GM12878 (cell line): ENCODE results near the gene PDCD11. TPM values are rescaled to one million over a fixed set of nuclear protein-coding genes. Genes with fewer than 3 reads are reported as not detected.

Experiments
- ATAC-seq: fragments of 200-7000 bp; cut with Tn5 transposase; 3 replicates; pipeline ENCODE4 v1.9.1; 2020; ENCODE audit warnings: mild to moderate bottlenecking, moderate library complexity
- BruUV-seq: library from RNA; stranded (reverse); fragments of 400-500 nt; replicated peaks from 2 replicates; lab custom pipeline; 2021; lab: Mats Ljungman, UMichigan
- CTCF ChIA-PET: fragments of 300-600 bp; sonication (Branson Sonifier 250); formaldehyde crosslinking; extraction: SDS; loops from one replicate; lab custom pipeline; 2021; ENCODE audit warnings: inconsistent platforms; lab: Yijun Ruan, JAX
- POLR2A ChIA-PET: fragments of 350-600 bp; formaldehyde crosslinking; extraction: SDS; loops from one replicate; lab custom pipeline; 2021; ENCODE audit warnings: inconsistent platforms; lab: Charles Lee
- RAD21 ChIA-PET: fragments of 300-600 bp; sonication (Branson Sonifier 250); formaldehyde crosslinking; loops from one replicate; lab custom pipeline; 2023; ENCODE audit warnings: antibody characterized with exemption; ENCODE audit not compliant: unreplicated experiment; lab: Charles Lee
- SMC1A ChIA-PET: fragments of 300-600 bp; sonication (Branson Sonifier 250); formaldehyde crosslinking; loops from one replicate; lab custom pipeline; 2023; ENCODE audit not compliant: unreplicated experiment, uncharacterized antibody; lab: Charles Lee
- DNase-seq: peaks from one replicate; pipeline ENCODE4 v3.0.0-alpha.2; 2011; ENCODE audit warnings: low read depth, low spot score
- FAIRE-seq: peaks from 3 replicates; lab custom pipeline; 2011; peaks lifted over from hg19 to GRCh38; lab: Jason Lieb, UNC
- H2AFZ ChIP-seq: 2 replicates; pipeline ENCODE4 v1.6.0; 2011; ENCODE audit warnings: low read depth, low read length, control low read depth; ENCODE audit not compliant: control insufficient read depth
- H3K27ac ChIP-seq: 2 replicates; pipeline ENCODE4 v1.5.1; 2011; ENCODE audit warnings: control low read depth; ENCODE audit not compliant: control insufficient read depth, insufficient read depth
- H3K27me3 ChIP-seq, 2 experiments: replicated peaks in 1 of 2; 2 replicates each; pipeline versions ENCODE4 v1.6.0 to v1.6.1; 2011; ENCODE audit warnings: low read length in 1 of 2; ENCODE audit not compliant: control insufficient read depth in 2 of 2, insufficient read depth in 2 of 2
- H3K36me3 ChIP-seq, 2 experiments: 2 replicates each; pipeline ENCODE4 v1.5.1; 2011; ENCODE audit warnings: low read length in 1 of 2; ENCODE audit not compliant: control insufficient read depth in 2 of 2, insufficient read depth in 2 of 2
- H3K4me1 ChIP-seq: 2 replicates; pipeline ENCODE4 v1.6.1; 2011; ENCODE audit warnings: mild to moderate bottlenecking, low read length, moderate library complexity, mixed read lengths; ENCODE audit not compliant: control insufficient read depth, insufficient read depth
- H3K4me2 ChIP-seq: 2 replicates; pipeline ENCODE4 v1.6.0; 2011; ENCODE audit warnings: control low read depth; ENCODE audit not compliant: control insufficient read depth, insufficient read depth
- H3K4me3 ChIP-seq: fragments of 200-600 bp; sonication (generic); 2 replicates; pipeline ENCODE4 v1.5.1; 2016
- H3K79me2 ChIP-seq: 2 replicates; pipeline ENCODE4 v1.6.0; 2011; ENCODE audit warnings: low read length; ENCODE audit not compliant: control insufficient read depth, insufficient read depth
- H3K9ac ChIP-seq: 2 replicates; pipeline ENCODE4 v1.8.0; 2011; ENCODE audit warnings: low read length, control low read depth, mixed read lengths; ENCODE audit not compliant: control insufficient read depth, insufficient read depth
- H3K9me3 ChIP-seq: replicated peaks from 3 replicates; pipeline ENCODE4 v1.5.1; 2011; ENCODE audit warnings: mild to moderate bottlenecking, low read length; ENCODE audit not compliant: control insufficient read depth, insufficient read depth
- H4K20me1 ChIP-seq: 2 replicates; pipeline ENCODE4 v1.6.0; 2011; ENCODE audit not compliant: control insufficient read depth, insufficient read depth
- BMI1 ChIP-seq: fragments of 450-650 bp; IDR thresholded peaks from 2 replicates; pipeline ENCODE4 v1.6.1; 2016; ENCODE audit warnings: mild to moderate bottlenecking, moderate library complexity, borderline replicate concordance
- PBX3 ChIP-seq: IDR thresholded peaks from 2 replicates; pipeline ENCODE4 v1.6.1; 2011; ENCODE audit warnings: mild to moderate bottlenecking, low read depth, low read length, moderate library complexity; ENCODE audit not compliant: insufficient replicate concordance
- PKNOX1 ChIP-seq: fragments of 450-650 bp; IDR thresholded peaks from 2 replicates; pipeline ENCODE4 v1.6.1; 2016; ENCODE audit warnings: mild to moderate bottlenecking
- WGBS: methylation state at CpG from one replicate; pipeline ENCODE4 v1.1.6; 2016; ENCODE audit warnings: low lambda C conversion rate; ENCODE audit not compliant: insufficient replicate concordance, insufficient coverage; ENCODE audit errors: missing lambda C conversion rate; 5-methylcytosine and 5-hydroxymethylcytosine counted together
- in situ Hi-C: fragments of 300-500 bp; cut with MboI; formaldehyde crosslinking; loops from 9 replicates; pipeline ENCODE4 v1.14.3; 2018; ENCODE audit warnings: mixed read lengths
- intact Hi-C: fragments of 100-400 bp; cut with micrococcal nuclease; formaldehyde crosslinking; loops from one replicate; pipeline ENCODE4 v1.14.2; 2022; ENCODE audit not compliant: unreplicated experiment
- polyA plus RNA-seq, 11 experiments: library from polyadenylated mRNA; depleted of rRNA in 4 of 11; unstranded in 6 of 11; stranded (reverse) in 5 of 11; fragments of >200 nt; fragmentation: Nextera tagmentation in 4 of 11; fragmentation: Illumina TruSeq in 1 of 11; extraction: Ambion mirVana in 4 of 11; extraction: Trizol in 1 of 11; gene quantifications; 1 replicate in 1 of 11; 2 replicates in 10 of 11; pipeline versions ENCODE4 v1.2.1 to v1.2.3, GENCODE V29; 2011 to 2016; ENCODE audit warnings: inconsistent platforms in 2 of 11, missing spikeins in 2 of 11, low read depth in 1 of 11
- total RNA-seq, 4 experiments: library from RNA; depleted of rRNA in 3 of 4; stranded (reverse); fragments of >200 nt in 3 of 4; fragmentation: Illumina TruSeq in 1 of 4; extraction: Trizol in 1 of 4; gene quantifications; 2 replicates each; pipeline versions ENCODE4 v1.2.1 to v1.2.3, GENCODE V29; 2013 to 2021

Gene PDCD11
- total and polyA plus RNA-seq, 10 of the 15 experiments (the other 5 are each of a cell fraction or from before 2014, with no cell fraction given): 13.9 to 69.7 (median 44.8) TPM

DNA sequence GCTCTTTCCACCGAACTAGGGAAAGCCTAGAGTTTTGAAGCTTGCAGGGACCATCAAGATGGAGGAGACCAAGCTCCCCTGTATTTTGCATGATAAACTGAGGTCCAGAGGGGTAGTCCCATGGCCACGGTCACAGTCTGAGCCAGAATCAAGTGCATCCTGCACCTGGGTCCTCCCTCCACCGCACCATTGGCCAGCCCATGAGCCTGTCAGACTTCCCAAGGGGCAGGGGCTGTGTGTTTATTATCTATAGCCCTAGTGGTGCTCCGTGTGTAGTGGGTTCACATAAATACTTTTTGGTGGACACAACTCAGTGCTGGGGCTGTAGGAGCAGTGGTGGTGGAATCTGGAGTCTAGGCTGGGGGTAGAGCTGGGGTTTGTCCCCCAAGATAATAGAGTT lies 79.0 kb downstream of the PDCD11 start:
- RAD21 ChIA-PET: interaction anchor here (0.7 to 4.7 kb wide), 11 partner anchors 8 to 825 kb away, joined by 3 to 73 read pairs (median 3); partner anchors contain the start of genes CALHM1 and CALHM2
- no peak for FAIRE-seq

More for the DNA sequence above, 79.0 kb downstream of the PDCD11 start:
- ChIA-PET SMC1A (interaction anchor here (1.2 to 9.8 kb wide), 11 partner anchors 9 to 58 kb away, joined by 3 to 124 read pairs (median 10); partner anchors contain the start of genes CALHM1 and CALHM2), CTCF (interaction anchor here (0.7 to 10.6 kb wide), 18 partner anchors 9 to 407 kb away, joined by 3 to 195 read pairs (median 9); partner anchors contain the start of genes CALHM1, CALHM2, NEURL1 and NT5C2), POLR2A (interaction anchor here (0.5 to 3.8 kb wide), 6 partner anchors 10 to 294 kb away, joined by 5 to 35 read pairs (median 11); partner anchors contain the start of genes CALHM1 and CALHM2)
- 74% methylated on average over 4 of the region's 4 CpGs for WGBS
- H4K20me1 ChIP-seq: no peaks in the 10 kb centered on the region
- intact Hi-C loops (no loop called here), in situ Hi-C loops (loop anchor here (5.0 kb wide), 1 partner anchor 58 kb away; no protein-coding TSS in a partner anchor)
- BruUV-seq: no TSS peak
- no peak overlapping the region for H3K9ac ChIP-seq
- no peaks in the 10 kb centered on the region for H3K9me3 ChIP-seq
- no peak overlapping the region for H3K4me2 ChIP-seq
- no peak overlapping the region for H2AFZ ChIP-seq
- no peak for ATAC-seq
- H3K27ac ChIP-seq: no peak overlapping the region
- H3K79me2 ChIP-seq: no peaks in the 10 kb centered on the region
- H3K36me3 ChIP-seq: no peaks in the 10 kb centered on the region
- DNase-seq: no peak
- TF ChIP-seq BMI1: no peak
- peak; percentile 36; the same call in 1 of the 2 replicates for TF ChIP-seq PKNOX1
- peak; percentile 17 for TF ChIP-seq PBX3
- H3K4me3 ChIP-seq: no peak overlapping the region
- no peaks in the 10 kb centered on the region for H3K27me3 ChIP-seq
- peaks cover 36% of the 10 kb centered on the region for H3K4me1 ChIP-seq
